GM18517 (cell line): ENCODE results near the gene SPATA9.
"Not testable (repeated sequence)": the region's sequence is repeated elsewhere in the genome, so short reads cannot be mapped to it uniquely, and the experiment has no call there.

ENCODE experiments used
- ATAC-seq: cut with Tn5 transposase; IDR thresholded peaks from one replicate; pipeline ENCODE4 v1.9.1; 2021; ENCODE audit warnings: mild to moderate bottlenecking, moderate library complexity; ENCODE audit not compliant: unreplicated experiment

SPATA9 gene

GRCh38 chr5:95646569-95647431 lies 36.0 kb downstream of the SPATA9 start, which contains the start of gene RFESD:
RFESD (plus strand) TSS chr5:95646777; CDS start chr5:95652272, 5,495 bp downstream.
- peak; percentile 94 for ATAC-seq

GRCh38 chr5:95646226-95646568 lies 36.6 kb downstream of the SPATA9 start:
- not testable (repeated sequence) for ATAC-seq

GRCh38 chr5:95644351-95645042 lies 38.3 kb downstream of the SPATA9 start:
- ATAC-seq: peak; percentile 44

- no peak for ATAC-seq
These were observed 39.6 kb downstream of the SPATA9 start for GRCh38 chr5:95643152-95643551.

- no peak for ATAC-seq
These were observed 41.0 kb downstream of the SPATA9 start for GRCh38 chr5:95641741-95642220.

GRCh38 chr5:95638632-95639031 lies 44.2 kb downstream of the SPATA9 start:
- no peak for ATAC-seq

- no peak for ATAC-seq
These were observed 48.7 kb downstream of the SPATA9 start for GRCh38 chr5:95634081-95634480.

- ATAC-seq: no peak
These were observed 49.1 kb downstream of the SPATA9 start for GRCh38 chr5:95633671-95634070.

- ATAC-seq: not testable (repeated sequence)
These were observed 49.8 kb downstream of the SPATA9 start for GRCh38 chr5:95632942-95633341.

- peak; percentile 91 for ATAC-seq
These were observed 50.7 kb downstream of the SPATA9 start for GRCh38 chr5:95631991-95632675.

- ATAC-seq: no peak
These were observed 51.4 kb downstream of the SPATA9 start for GRCh38 chr5:95631255-95631958.

GRCh38 chr5:95630394-95630917 lies 52.3 kb downstream of the SPATA9 start:
- no peak for ATAC-seq

GRCh38 chr5:95628933-95629332 lies 53.9 kb downstream of the SPATA9 start:
- ATAC-seq: no peak

GRCh38 chr5:95627971-95628810 lies 54.6 kb downstream of the SPATA9 start:
- no peak for ATAC-seq

- no peak for ATAC-seq
These were observed 56.1 kb downstream of the SPATA9 start for GRCh38 chr5:95626701-95627100.

GRCh38 chr5:95624368-95624767 lies 58.4 kb downstream of the SPATA9 start:
- ATAC-seq: no peak

- ATAC-seq: no peak
These were observed 59.1 kb downstream of the SPATA9 start for GRCh38 chr5:95623706-95624105.

GRCh38 chr5:95621839-95622629 lies 60.8 kb downstream of the SPATA9 start:
- ATAC-seq: no peak
